HAP-1 (cell line): Measurements from ENCODE around the gene VAMP8.

Experiments used
- DNase-seq, 2 experiments: peaks; one replicate each; pipeline ENCODE4 v3.0.0-alpha.2; 2016 to 2020; ENCODE audit warnings: low spot score in 2 of 2
- H3K27me3 ChIP-seq: fragments of 250-450 bp; sonication (Bioruptor Pico); 2 replicates; pipeline ENCODE4 v1.5.1; 2020; ENCODE audit warnings: low read depth, mild to moderate bottlenecking, moderate library complexity
- H3K36me3 ChIP-seq: fragments of 250-450 bp; sonication (Bioruptor Pico); replicated peaks from 2 replicates; pipeline ENCODE4 v1.5.1; 2020; ENCODE audit warnings: mild to moderate bottlenecking
- H3K4me1 ChIP-seq: fragments of 250-450 bp; sonication (Bioruptor Pico); 2 replicates; pipeline ENCODE4 v1.5.1; 2020; ENCODE audit warnings: mild to moderate bottlenecking
- H3K4me3 ChIP-seq: fragments of 250-450 bp; sonication (Bioruptor Pico); 2 replicates; pipeline ENCODE4 v1.5.1; 2020; ENCODE audit warnings: mild to moderate bottlenecking, moderate library complexity
- H3K9me3 ChIP-seq: fragments of 250-450 bp; sonication (Bioruptor Pico); 2 replicates; pipeline ENCODE4 v1.5.1; 2020; ENCODE audit warnings: mild to moderate bottlenecking, moderate library complexity
- in situ Hi-C: fragments of 300-500 bp; cut with MboI; formaldehyde crosslinking; loops from 3 replicates; pipeline ENCODE4 v1.14.3; 2020; ENCODE audit warnings: low sequenced_read_pairs, inconsistent platforms, mixed read lengths

The VAMP8 gene

GRCh38 chr2:85577386-85578242 is at the start of gene VAMP8:
Gene VAMP8, plus strand, starts transcription at chr2:85577586. Its CDS starts 61 bp downstream, at chr2:85577647.
- in situ Hi-C loops, result no loop called here
- H3K36me3 ChIP-seq, result no peaks in the 10 kb centered on the region
- peaks cover 4% of the 10 kb centered on the region for H3K4me1 ChIP-seq
- DNase-seq, result no peak
- H3K9me3 ChIP-seq, result no peaks in the 10 kb centered on the region
- no peaks in the 10 kb centered on the region for H3K27me3 ChIP-seq
- H3K4me3 ChIP-seq, result no peak within 1 kb of the TSS

GRCh38 chr2:85527787-85528186 is 49.6 kb upstream of the VAMP8 start:
- in situ Hi-C loops, result no loop called here
- Histone ChIP-seq H3K9me3 (no peaks in the 10 kb centered on the region), H3K27me3 (0 out of 2 replicates have a peak, but pooled peaks cover 3% of the 10 kb centered on the region), H3K4me3 (no peak overlapping the region), H3K4me1 (peaks cover 14% of the 10 kb centered on the region), H3K36me3 (no peaks in the 10 kb centered on the region)
- no peak for DNase-seq

- H3K36me3 ChIP-seq, result no peaks in the 10 kb centered on the region
- no peak for DNase-seq
- no peak overlapping the region for H3K4me3 ChIP-seq
- H3K4me1 ChIP-seq, result peaks cover 14% of the 10 kb centered on the region
- H3K27me3 ChIP-seq, result 0 out of 2 replicates have a peak, but pooled peaks cover 3% of the 10 kb centered on the region
- H3K9me3 ChIP-seq, result no peaks in the 10 kb centered on the region
- in situ Hi-C loops, result no loop called here
Measured at GRCh38 chr2:85528355-85528754, 49.0 kb upstream of the VAMP8 start.

GRCh38 chr2:85529809-85530208 is 47.6 kb upstream of the VAMP8 start:
- no peak for DNase-seq
- Histone ChIP-seq H3K4me1 (peaks cover 2% of the 10 kb centered on the region), H3K27me3 (0 out of 2 replicates have a peak, but pooled peaks cover 3% of the 10 kb centered on the region), H3K9me3 (no peaks in the 10 kb centered on the region), H3K4me3 (no peak overlapping the region), H3K36me3 (no peaks in the 10 kb centered on the region)
- in situ Hi-C loops, result no loop called here

- Histone ChIP-seq H3K4me3 (no peak overlapping the region), H3K4me1 (no peaks in the 10 kb centered on the region; the same call in 1 of the 2 replicates), H3K9me3 (no peaks in the 10 kb centered on the region), H3K36me3 (no peaks in the 10 kb centered on the region), H3K27me3 (0 out of 2 replicates have a peak, but pooled peaks cover 3% of the 10 kb centered on the region)
- in situ Hi-C loops, result no loop called here
- no peak for DNase-seq
Measured at GRCh38 chr2:85531589-85531988, 45.8 kb upstream of the VAMP8 start.

GRCh38 chr2:85534099-85534498 is 43.3 kb upstream of the VAMP8 start:
- H3K4me1 ChIP-seq, result peaks cover 9% of the 10 kb centered on the region
- no peaks in the 10 kb centered on the region for H3K9me3 ChIP-seq
- DNase-seq, result no peak
- in situ Hi-C loops, result no loop called here
- no peaks in the 10 kb centered on the region for H3K27me3 ChIP-seq
- peaks cover under 1% of the 10 kb centered on the region for H3K36me3 ChIP-seq
- no peak overlapping the region for H3K4me3 ChIP-seq

GRCh38 chr2:85534881-85535280 is 42.5 kb upstream of the VAMP8 start:
- peaks cover 8% of the 10 kb centered on the region for H3K36me3 ChIP-seq
- DNase-seq, result no peak
- H3K4me3 ChIP-seq, result no peak overlapping the region
- in situ Hi-C loops, result no loop called here
- H3K27me3 ChIP-seq, result no peaks in the 10 kb centered on the region
- peaks cover 9% of the 10 kb centered on the region for H3K4me1 ChIP-seq
- H3K9me3 ChIP-seq, result no peaks in the 10 kb centered on the region

GRCh38 chr2:85536479-85536878 is 40.9 kb upstream of the VAMP8 start:
- H3K27me3 ChIP-seq, result no peaks in the 10 kb centered on the region
- peaks cover 24% of the 10 kb centered on the region for H3K36me3 ChIP-seq
- in situ Hi-C loops, result no loop called here
- no peak overlapping the region for H3K4me3 ChIP-seq
- H3K9me3 ChIP-seq, result no peaks in the 10 kb centered on the region
- DNase-seq, result no peak
- H3K4me1 ChIP-seq, result peaks cover 18% of the 10 kb centered on the region

GRCh38 chr2:85537600-85538506 is 39.5 kb upstream of the VAMP8 start:
- peak; percentile 58 to 74 for DNase-seq
- H3K4me1 ChIP-seq, result peaks cover 29% of the 10 kb centered on the region
- in situ Hi-C loops, result no loop called here
- H3K4me3 ChIP-seq, result peak overlapping the region; percentile 97
- H3K9me3 ChIP-seq, result no peaks in the 10 kb centered on the region
- peaks cover 38% of the 10 kb centered on the region for H3K36me3 ChIP-seq
- no peaks in the 10 kb centered on the region for H3K27me3 ChIP-seq

- H3K4me1 ChIP-seq, result peaks cover 31% of the 10 kb centered on the region
- no peaks in the 10 kb centered on the region for H3K27me3 ChIP-seq
- peak; percentile 87 to 98 for DNase-seq
- in situ Hi-C loops, result no loop called here
- no peaks in the 10 kb centered on the region for H3K9me3 ChIP-seq
- H3K36me3 ChIP-seq, result peaks cover 47% of the 10 kb centered on the region
- H3K4me3 ChIP-seq, result peak within 1 kb of the TSS; percentile 97
Measured at GRCh38 chr2:85538507-85539360, 38.7 kb upstream of the VAMP8 start, which contains the start of gene MAT2A. Gene MAT2A, plus strand, starts transcription at chr2:85539168. Its CDS starts 120 bp downstream, at chr2:85539288.

GRCh38 chr2:85539361-85540132 is 37.8 kb upstream of the VAMP8 start:
- no peaks in the 10 kb centered on the region for H3K9me3 ChIP-seq
- peaks cover 55% of the 10 kb centered on the region for H3K36me3 ChIP-seq
- DNase-seq, result peak in 1 of 2 experiments; percentile 74
- H3K27me3 ChIP-seq, result no peaks in the 10 kb centered on the region
- in situ Hi-C loops, result no loop called here
- peaks cover 31% of the 10 kb centered on the region for H3K4me1 ChIP-seq
- H3K4me3 ChIP-seq, result peak overlapping the region; percentile 97

GRCh38 chr2:85540133-85540648 is 37.2 kb upstream of the VAMP8 start:
- H3K4me1 ChIP-seq, result peaks cover 31% of the 10 kb centered on the region
- in situ Hi-C loops, result no loop called here
- H3K4me3 ChIP-seq, result peak overlapping the region; percentile 97
- H3K36me3 ChIP-seq, result peaks cover 62% of the 10 kb centered on the region
- no peaks in the 10 kb centered on the region for H3K9me3 ChIP-seq
- no peaks in the 10 kb centered on the region for H3K27me3 ChIP-seq
- DNase-seq, result no peak
